D721Med (cell line): ENCODE results near the gene ITGA1.

Source experiments
- DNase-seq: peaks from one replicate; pipeline ENCODE4 v3.0.0; 2011; ENCODE audit warnings: low spot score; ENCODE audit not compliant: insufficient read length
- FAIRE-seq: peaks from 2 replicates; lab custom pipeline; 2011; peaks lifted over from hg19 to GRCh38; lab: Jason Lieb, UNC
- CTCF ChIP-seq: IDR thresholded peaks from 2 replicates; pipeline ENCODE4 v1.5.1; 2012; ENCODE audit warnings: mild to moderate bottlenecking, control low read depth; ENCODE audit not compliant: insufficient read depth; ENCODE audit errors: missing control alignments

Gene ITGA1

GRCh38 chr5:52977264-52977897, 189.7 kb downstream of the ITGA1 start:
- DNase-seq (no peak), FAIRE-seq (no peak)
- no peak for TF ChIP-seq CTCF

GRCh38 chr5:52981507-52981906, 193.8 kb downstream of the ITGA1 start:
- no peak for TF ChIP-seq CTCF
- FAIRE-seq, result no peak
- DNase-seq, result no peak

GRCh38 chr5:52983731-52984636, 196.3 kb downstream of the ITGA1 start:
- TF ChIP-seq CTCF, result no peak
- FAIRE-seq (no peak), DNase-seq (no peak)

GRCh38 chr5:52985306-52985705, 197.6 kb downstream of the ITGA1 start:
- no peak for FAIRE-seq

GRCh38 chr5:52987711-52988331, 200.1 kb downstream of the ITGA1 start:
- FAIRE-seq, result no peak
- no peak for TF ChIP-seq CTCF
- no peak for DNase-seq

More at GRCh38 chr5:52985306-52985705, 197.6 kb downstream of the ITGA1 start:
- no peak for TF ChIP-seq CTCF
- no peak for DNase-seq

- FAIRE-seq, result no peak
- DNase-seq, result no peak
- no peak for TF ChIP-seq CTCF
Observed at GRCh38 chr5:52988335-52989024, 200.8 kb downstream of the ITGA1 start.
